ENCODE results near the gene RALGAPA2.
"Not testable (repeated sequence)": the region's sequence is repeated elsewhere in the genome, so short reads cannot be mapped to it uniquely, and the experiment has no call there.

Gene RALGAPA2

DNA sequence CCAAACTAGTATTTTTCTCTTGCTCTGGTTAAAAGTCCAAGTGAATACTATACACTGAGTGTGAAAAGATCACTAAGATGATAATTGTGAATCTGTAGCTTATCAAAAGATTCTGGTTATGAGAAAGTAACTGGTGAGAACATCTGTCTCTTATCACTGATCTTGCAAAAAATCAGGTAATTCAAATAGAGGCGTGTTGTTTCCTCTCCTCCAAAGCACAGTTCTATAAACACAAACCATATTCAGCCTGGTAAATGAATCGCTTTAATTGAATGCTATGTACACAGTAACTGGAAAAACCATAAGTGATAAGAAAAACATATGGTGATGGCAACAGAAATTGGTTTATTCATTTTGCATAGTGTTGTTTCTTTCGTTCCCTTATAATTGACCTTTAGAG, 161.0 kb downstream of the RALGAPA2 start:
- no peak for TF ChIP-seq CTCF (IDR thresholded peaks at IDR 0.05; ENCODE audit: borderline replicate concordance, insufficient read depth, low read depth, low read length)
- H3K4me3 ChIP-seq (ENCODE audit: low read depth, low read length), result no peak overlapping the region

GRCh38 chr20:20549704-20550103, 162.7 kb downstream of the RALGAPA2 start:
- no peak for TF ChIP-seq CTCF (IDR thresholded peaks at IDR 0.05; ENCODE audit: borderline replicate concordance, insufficient read depth, low read depth, low read length)
- H3K4me3 ChIP-seq (ENCODE audit: low read depth, low read length), result no peak overlapping the region

GRCh38 chr20:20549267-20549612, 163.2 kb downstream of the RALGAPA2 start:
- TF ChIP-seq CTCF (IDR thresholded peaks at IDR 0.05; ENCODE audit: borderline replicate concordance, insufficient read depth, low read depth, low read length), result no peak
- no peak overlapping the region for H3K4me3 ChIP-seq (ENCODE audit: low read depth, low read length)

DNA sequence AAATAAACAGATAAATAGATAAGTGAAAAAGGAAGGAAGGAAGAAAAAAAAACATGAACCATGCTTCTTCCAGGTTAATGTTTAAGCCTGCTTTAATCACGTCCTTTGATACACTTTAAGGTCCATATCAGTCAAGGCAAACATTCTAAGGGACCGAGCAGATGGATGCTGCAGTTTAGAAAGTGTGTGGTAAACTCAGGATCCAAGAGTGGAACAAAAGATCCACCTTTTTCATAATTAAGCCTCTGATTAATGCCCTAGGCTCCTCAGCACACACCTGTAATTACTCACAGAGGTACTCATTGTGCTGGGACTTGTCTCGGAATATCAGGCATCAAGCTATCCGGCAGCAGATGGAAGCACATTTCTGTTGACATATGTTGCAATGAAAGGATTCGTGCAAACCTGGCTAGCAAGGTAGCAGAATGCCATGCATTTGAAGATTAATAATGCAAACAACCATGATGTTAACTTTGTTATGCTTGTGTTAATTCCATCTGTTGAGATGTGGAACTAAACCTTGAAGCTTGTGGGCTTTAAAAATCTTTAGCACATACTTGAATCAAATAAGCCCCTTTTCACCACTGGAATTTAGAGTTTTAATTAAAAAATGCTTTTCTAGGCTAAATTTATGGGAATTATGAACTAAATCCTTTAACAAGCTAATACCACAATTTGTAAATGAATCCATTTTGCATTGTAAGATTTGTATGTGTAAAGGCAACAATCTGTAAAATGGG, 163.7 kb downstream of the RALGAPA2 start:
- H3K4me3 ChIP-seq (ENCODE audit: low read depth, low read length), result no peak overlapping the region
- no peak for TF ChIP-seq CTCF (IDR thresholded peaks at IDR 0.05; ENCODE audit: borderline replicate concordance, insufficient read depth, low read depth, low read length)

DNA sequence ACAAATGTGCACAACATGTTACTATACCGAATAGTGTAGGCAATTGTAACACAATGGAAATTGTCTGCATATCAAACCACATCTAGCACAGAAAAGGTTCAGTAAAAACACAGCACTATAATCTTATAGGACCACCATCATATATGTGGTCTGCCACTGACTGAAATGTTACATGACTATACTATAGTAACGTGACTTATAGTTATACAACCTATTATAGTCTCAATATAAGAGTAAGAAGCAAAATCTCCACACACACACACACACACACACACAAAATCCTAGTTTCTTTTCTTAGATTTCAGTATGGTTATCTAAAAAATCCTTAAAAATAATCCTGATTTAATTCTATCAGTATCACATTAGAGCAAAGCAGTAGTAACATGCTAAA, 164.6 kb downstream of the RALGAPA2 start:
- no peak for TF ChIP-seq CTCF (IDR thresholded peaks at IDR 0.05; ENCODE audit: borderline replicate concordance, insufficient read depth, low read depth, low read length)
- no peak overlapping the region for H3K4me3 ChIP-seq (ENCODE audit: low read depth, low read length)

DNA sequence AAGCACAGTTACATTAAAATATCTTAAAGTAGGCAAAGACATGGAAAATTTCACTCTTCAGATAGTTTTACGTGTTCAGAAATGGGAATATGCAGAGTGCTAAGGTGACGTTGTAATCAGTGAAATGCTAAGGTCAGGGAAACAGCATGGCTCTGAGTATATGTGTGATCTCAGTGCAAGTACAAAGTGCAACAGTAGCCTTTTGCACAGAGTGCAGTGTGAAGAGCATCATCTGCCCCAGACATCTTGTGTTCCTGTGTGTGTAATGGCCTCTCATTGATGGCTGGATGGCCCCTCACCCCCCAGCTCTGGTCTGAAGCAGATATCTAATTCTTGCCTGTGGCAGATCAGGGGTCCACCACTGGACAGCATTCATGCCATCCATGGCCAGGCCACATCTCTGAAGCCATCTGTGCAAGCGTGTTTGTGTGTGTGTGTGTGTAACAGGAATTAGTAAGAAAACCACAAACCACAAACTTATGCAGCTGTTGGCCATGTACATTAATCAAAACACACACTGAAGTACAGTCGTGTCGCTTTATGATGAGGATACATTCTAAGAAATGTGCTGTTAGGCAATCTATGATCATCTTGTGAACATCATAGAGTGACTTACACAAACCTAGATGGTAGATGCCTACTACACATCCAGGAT, 165.1 kb downstream of the RALGAPA2 start:
- no peak for TF ChIP-seq CTCF (IDR thresholded peaks at IDR 0.05; ENCODE audit: borderline replicate concordance, insufficient read depth, low read depth, low read length)
- H3K4me3 ChIP-seq (ENCODE audit: low read depth, low read length), result no peak overlapping the region

DNA sequence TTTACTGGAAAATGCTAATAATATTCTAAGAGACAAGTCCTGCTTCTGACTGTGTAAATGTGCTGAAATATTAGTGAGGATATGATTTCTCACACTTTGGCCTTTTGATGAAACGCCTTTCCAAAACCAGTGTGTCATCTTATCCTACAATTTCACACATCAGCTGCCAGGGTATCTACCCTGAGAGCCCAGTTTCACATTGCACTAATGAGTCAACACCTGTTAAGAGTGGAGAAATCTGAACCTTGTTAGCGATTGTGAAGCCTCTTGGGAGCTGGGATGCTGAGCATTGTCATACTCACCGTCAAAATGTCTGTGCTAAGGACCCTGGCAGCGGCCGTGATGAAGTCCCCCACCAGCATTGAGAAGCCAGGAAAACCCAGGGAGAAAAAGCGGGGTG, 166.0 kb downstream of the RALGAPA2 start:
- H3K4me3 ChIP-seq (ENCODE audit: low read depth, low read length), result no peak overlapping the region
- TF ChIP-seq CTCF (IDR thresholded peaks at IDR 0.05; ENCODE audit: borderline replicate concordance, insufficient read depth, low read depth, low read length), result no peak

GRCh38 chr20:20543348-20543747, 169.1 kb downstream of the RALGAPA2 start:
- H3K4me3 ChIP-seq (ENCODE audit: low read depth, low read length), result not testable (repeated sequence)
